ENCODE results near the gene XDH.

DNA sequence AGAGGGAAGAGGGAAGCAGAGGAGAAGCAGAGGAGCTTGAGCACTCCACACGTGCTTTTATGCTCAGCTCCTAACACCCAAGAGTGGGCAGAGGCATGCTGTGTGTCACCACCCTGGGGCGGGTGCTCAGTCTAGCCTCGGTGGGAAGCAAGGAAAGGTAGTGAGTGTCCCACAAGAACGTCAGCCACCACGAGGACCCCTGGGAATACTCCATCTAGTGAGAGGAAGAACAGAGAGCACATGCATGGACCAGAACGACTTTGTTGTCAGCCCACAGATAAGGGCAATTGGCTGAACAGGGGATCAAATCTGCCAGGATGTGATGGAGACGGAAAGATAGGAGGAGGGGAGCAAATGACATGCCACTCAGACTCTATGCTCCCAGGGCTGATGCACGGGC is 83.4 kb downstream of the XDH start:
- TF ChIP-seq, protein P1, sequence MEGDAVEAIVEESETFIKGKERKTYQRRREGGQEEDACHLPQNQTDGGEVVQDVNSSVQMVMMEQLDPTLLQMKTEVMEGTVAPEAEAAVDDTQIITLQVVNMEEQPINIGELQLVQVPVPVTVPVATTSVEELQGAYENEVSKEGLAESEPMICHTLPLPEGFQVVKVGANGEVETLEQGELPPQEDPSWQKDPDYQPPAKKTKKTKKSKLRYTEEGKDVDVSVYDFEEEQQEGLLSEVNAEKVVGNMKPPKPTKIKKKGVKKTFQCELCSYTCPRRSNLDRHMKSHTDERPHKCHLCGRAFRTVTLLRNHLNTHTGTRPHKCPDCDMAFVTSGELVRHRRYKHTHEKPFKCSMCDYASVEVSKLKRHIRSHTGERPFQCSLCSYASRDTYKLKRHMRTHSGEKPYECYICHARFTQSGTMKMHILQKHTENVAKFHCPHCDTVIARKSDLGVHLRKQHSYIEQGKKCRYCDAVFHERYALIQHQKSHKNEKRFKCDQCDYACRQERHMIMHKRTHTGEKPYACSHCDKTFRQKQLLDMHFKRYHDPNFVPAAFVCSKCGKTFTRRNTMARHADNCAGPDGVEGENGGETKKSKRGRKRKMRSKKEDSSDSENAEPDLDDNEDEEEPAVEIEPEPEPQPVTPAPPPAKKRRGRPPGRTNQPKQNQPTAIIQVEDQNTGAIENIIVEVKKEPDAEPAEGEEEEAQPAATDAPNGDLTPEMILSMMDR (IDR thresholded peaks at IDR 0.05), result no peak
- no peak for TF ChIP-seq POLR2A (IDR thresholded peaks at IDR 0.05)

All from ovary (tissue), 3 donors.